Right lung (tissue), 5 donors: ENCODE measurements around the gene BCKDHB. TPM values are rescaled to one million over a fixed set of nuclear protein-coding genes. Genes with fewer than 3 reads are reported as not detected.
"Not testable (repeated sequence)": the region's sequence is repeated elsewhere in the genome, so short reads cannot be mapped to it uniquely, and the experiment has no call there.

Source experiments
- DNase-seq, 2 donors: peaks; one replicate each; pipeline ENCODE4 v3.0.0-alpha.2; 2013
- polyA plus RNA-seq, 5 donors: library from polyadenylated mRNA; unstranded; fragments of 120-200 nt; gene quantifications; one replicate each; pipeline versions ENCODE4 v1.2.1 to v1.2.3, GENCODE V29; 2013; ENCODE audit warnings: inconsistent platforms in 1 of 5, low replicate concordance in 1 of 5; ENCODE audit not compliant: insufficient read length in 5 of 5, insufficient read depth in 1 of 5

The BCKDHB gene
- polyA plus RNA-seq, 5 donors, result 21.3 to 25.5 (median 22.1) TPM

DNA sequence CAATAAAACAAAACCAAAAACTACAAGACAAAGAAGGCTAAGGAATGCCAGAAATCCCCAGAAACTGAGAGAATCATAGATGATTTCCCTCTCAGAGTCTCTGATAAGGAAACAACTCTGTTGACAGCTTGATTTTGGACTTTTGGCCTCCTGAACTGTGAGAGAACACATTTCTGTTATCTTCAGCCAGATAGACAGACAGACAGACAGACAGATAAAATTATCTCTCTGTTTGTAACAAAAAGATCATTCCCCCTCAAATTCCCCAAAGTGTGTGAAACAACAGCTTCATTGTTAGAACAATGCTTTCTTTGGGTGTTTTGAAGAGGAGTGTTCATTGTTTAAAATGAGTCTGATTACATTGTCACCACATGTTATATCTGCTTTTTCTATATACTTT is 148.2 kb downstream of the BCKDHB start:
- no peak for DNase-seq

DNA sequence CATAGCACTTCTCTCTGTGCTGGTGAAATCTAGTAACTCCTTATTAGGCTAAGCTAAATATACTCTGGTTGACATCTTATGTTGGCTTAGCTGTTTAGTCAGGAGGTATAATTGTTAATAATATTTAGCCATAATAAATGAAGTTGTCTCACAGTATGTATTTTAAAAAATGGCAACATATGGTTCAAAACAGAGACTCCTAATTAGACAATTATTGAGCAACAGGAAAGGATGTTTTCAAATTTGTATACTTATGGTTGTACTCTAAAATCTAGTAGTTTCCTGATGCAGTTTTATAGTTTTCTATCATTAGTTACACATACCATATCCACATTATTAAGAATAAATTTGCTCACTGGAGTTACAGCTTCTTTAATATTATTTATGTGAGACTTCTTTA is 150.2 kb downstream of the BCKDHB start:
- peak; percentile 55 to 58 for DNase-seq

DNA sequence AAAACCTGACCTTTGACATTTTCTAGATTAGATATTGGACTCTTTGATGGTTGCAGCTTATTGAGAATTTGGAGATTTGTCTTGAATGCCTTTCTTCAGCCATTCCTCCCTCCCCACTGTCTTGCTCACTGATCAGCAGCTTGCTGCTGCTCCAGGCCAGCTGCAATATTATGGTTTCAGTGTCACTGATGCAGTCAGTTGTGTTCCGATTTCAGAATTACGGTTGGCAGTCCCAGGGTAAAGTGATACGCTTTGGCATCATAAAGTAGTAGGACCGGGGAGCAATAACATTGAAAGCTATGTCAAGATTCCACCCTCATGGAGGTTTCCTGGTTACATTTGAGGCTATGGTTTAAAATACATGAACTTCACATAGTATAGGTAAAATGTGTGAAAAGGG is 152.6 kb downstream of the BCKDHB start:
- no peak for DNase-seq

DNA sequence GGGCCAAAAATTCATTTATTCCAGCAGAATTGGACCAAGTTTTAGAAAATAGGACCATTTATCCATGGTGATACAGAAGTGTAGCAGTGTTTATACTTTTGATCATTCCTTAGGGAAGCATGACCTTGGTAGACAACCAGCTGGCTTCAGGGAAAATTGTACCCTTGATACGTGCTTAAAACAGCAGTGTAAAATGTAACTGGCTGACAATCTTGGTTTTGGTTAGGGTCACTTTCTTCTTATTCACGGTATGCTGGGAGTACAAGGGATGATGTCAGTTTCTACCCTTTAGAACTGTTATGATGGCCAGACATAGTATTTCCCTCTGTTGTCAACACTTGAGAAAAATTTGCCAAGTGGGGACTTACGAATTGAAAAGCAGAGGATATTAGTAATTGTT is 157.1 kb downstream of the BCKDHB start:
- no peak for DNase-seq

DNA sequence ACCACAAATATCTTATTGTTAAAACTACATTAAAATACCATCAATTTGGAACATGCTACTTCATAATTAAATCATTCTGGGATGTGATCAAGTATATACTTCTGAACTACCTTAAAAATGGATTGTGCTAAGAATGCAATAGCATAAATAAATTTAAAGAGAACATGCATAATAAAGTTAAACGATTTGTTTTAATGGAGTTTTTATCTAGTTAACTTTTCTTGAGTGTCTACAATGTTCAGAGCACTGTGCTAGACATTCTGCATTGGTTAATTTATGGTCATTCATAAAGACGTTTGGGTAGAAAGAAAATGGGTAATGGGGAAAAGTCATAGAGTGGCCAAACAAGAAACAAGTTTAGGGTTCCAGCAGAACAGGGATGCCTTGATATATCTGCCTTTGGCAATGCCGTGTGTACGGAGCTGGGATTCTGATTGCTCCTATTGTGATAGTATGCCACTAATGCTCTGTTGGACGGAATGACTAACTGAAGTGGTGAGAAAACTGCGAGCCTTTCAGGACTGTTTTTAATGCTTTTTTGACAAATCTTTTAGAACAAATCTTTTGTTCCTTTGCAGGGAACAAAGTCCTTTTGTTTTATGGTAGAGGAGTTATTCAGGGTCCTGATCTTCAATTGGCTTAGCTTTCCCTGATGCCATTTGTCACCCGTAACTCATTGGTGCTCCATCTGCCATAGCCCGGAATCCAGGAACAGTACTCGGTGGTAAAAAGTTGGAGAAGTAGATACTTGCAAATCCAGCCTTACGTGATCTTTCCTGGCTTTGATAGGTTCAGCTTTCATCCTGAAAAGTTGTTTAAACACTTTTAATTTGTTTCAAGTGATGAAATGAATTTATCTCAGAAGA is 162.6 kb downstream of the BCKDHB start:
- DNase-seq, result no peak

DNA sequence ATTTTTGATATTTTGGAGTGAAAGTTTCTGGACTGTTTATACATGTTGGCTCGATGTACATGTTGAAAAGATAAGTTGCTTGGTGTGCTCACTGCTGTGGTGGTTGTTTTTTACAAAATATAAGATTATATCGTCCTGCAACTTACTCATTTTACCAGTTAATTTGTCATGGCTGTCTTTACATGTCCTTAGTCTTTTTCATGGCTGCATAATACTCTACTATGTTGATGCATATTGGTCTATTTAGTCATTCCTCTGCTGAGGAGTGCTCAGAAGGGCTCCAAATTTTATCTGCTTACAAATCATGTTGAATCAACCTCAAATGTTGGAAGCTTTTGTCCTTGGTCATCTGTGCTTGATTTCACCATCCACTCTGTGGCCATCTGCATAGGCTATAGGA is 164.6 kb downstream of the BCKDHB start:
- DNase-seq, result no peak

DNA sequence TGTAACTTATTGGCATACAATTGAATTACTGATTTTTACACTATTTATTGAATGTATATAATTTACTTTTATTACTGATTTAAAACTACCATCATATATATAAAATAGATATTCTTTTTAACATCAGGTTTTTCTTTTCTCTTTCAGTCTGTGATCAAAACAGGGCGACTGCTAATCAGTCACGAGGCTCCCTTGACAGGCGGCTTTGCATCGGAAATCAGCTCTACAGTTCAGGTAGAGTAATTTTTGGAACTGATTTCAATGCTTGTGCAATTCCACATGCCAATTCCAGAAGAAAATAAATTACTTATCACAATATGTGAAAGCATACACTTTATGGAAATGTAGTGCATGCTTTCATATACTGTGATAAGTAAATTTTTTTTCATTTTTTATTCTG is 166.5 kb downstream of the BCKDHB start:
- DNase-seq, result no peak

DNA sequence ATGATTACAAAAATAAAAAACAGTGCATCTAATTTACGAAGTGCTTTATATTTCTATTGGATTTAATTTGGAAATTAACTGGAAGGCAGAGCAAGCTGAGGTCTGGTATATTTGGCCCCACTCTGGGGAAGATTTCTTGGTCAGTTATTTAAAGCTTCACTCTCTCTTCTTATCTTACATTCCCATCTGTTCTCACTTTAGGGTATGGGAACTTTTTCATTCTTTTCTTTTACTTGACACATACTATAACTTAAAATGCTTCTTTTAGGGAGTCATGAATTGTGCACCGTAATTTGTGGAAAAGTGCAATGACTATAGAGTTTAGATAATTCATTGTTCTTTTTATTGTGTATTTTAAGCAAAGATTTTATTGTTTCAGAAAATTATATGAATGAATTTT is 170.4 kb downstream of the BCKDHB start:
- no peak for DNase-seq

DNA sequence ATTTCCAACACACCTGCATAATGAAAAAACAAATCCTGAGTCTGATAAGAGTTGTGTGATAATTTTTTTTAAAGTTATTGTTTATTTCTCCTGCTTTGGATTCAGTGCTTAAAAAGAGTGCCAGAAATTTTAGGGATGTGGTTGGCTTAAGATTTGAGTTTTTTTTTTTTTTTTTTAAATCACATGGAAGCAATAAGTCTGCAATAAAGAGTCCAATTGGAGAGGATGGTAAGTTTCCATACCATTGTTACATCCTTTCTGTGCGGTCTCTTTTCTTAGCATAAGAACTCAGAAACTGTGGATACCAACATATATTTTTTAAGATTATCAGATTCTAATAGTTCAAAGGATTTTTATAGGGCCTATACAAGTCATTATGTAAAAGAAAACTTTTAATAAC is 171.0 kb downstream of the BCKDHB start:
- DNase-seq, result no peak

DNA sequence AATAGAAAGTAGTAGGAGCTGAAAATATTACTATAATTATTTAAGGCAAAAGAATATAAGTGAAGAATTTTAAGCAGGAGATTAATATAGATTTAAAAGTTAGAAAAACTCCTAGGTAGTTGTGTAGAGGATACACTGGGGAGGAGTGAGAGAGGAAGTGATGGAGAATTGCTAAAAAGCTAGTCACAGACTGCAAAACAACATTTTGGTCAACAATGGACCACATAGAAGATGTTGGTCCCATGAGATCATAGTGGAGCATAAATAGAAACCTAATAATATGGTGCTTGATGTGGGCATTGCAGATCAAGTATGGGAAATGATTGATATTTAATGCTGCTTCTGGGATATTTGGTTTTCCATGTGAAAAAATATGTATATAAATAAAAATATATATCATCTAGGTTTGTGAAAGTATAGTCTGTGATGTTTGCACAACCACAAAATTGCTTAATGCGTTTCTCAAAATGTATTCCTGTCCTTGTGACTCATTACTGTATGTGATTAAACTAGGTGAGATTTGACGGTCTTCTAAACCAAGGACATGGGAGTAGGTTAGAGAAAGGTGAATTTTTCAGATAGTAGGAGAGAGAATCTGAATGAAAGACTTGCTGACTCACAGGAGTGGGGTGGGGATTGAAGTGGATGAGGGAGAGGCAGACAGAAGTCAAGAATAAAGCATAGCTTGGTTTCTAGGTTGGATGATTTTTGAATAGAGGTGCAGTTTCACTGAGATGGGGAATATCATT is 174.0 kb downstream of the BCKDHB start:
- DNase-seq, result no peak

DNA sequence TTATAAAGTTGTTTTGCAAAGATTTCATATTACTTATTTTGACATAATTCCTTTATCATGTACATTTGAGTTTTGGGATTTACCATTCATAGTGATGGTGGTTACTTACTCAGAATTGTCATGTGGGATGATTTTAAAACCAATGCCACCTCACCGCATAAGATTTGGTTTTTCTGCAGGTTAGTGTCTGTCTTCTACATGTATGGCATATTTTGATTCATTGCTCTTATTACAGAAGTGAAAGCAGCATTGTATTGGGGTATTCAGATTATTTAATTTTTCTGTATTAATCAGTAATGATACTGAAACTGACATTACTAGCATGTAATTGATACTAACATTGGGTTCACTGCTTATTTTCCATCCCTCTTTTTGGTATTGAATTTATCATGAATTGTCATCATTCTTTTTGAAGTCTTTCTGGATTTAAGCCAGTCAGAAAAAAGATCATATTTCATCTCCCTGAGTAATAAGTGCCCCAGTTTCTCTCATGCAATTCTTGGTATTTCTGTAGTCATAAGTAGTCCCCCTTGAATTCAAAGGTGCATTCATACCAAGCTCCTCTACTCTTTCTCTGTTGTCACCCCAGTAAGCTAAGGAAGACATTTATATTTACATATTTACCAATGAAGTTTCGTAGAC is 176.6 kb downstream of the BCKDHB start:
- no peak for DNase-seq

DNA sequence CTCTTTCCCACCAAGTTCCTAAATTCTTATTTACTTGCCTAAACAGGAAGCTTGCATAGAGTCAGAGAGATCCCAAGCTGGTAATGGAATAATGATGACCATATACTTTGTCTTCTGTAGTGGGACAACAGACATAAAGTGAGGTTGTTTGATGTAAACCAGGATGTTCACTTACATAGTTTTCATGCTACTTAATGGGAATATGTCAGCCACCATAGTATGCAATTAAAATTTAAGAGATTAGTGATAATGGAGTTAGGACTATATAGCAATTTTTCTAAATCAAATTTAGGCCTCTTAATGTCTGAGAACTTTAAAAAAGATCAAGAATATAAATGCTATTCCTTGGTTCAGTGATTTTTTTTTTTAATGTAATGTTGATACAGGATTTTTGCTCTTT is 180.6 kb downstream of the BCKDHB start:
- DNase-seq, result no peak

DNA sequence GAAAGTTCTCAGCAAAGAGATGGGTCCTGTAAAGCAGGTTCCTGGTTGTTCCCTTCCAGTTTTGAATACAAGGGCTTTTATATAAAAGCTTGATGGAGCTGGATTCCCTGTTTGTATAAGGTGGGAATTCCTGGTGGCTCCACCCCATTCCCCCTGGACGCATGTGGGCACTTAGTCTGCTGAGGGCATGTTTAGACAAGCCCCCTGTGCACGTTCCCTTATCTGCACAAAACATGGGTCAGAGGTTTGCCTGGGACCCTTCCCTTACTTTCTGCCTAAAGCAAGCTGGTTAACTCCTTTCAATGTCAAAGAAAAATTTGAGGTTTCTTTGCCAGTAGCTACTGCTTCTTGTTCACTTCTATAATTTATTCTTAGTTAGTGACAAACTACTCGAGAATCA is 181.1 kb downstream of the BCKDHB start:
- no peak for DNase-seq

DNA sequence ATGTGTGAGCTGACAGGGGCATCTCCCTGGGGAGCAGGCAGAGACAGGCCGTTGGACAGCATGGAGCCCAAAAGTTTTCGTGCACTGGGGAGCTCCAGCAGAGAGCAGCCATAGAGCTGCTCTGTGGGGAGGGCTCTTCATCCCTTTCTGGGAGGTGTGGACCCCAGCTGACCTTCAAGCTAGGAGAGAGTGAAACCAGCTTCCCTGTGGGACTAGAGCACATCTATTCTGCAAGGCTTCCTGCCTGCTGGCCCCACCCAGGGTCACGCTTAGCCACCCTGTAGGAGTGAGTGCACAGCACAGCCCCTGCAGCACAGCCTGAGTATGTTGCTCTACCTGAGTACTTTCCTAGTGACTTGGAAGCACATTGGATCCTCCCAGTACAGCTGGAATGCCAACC is 183.3 kb downstream of the BCKDHB start:
- no peak for DNase-seq

DNA sequence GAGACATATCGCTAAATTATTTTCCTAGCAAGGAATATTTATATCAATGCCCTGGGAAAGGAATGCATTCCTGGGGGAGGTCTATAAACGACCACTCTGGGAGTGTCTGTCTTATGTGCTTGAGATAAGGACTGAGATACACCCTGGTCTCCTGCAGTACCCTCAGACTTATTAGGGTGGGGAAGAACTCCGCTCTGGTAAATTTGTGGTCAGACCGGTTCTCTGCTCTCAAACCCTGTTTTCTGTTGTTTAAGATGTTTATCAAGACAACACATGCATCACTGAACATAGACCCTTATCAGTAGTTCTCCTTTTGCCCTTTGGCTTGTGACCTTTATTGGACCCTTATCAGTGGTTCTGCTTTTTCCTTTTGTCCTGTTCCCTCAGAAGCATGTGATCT is 188.1 kb downstream of the BCKDHB start:
- not testable (repeated sequence) for DNase-seq

DNA sequence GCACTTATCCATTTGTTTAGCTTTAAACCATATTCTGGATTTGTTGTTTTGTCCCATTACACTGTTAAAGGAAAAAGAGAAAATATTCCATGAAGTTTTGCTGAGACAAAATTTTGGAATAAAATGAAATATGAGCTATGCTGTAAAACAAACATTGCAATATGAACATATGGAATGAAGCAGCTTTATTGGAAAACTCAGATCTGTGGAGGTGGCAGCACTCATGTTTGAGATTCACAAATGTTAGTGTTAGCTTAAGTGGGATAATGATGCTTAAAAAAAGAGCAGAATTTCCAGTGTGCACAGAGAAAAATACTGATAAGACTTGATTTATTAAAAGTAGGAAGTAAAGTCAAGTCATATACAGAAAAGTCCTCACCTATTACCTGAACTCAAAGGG is 196.2 kb downstream of the BCKDHB start:
- DNase-seq, result no peak

DNA sequence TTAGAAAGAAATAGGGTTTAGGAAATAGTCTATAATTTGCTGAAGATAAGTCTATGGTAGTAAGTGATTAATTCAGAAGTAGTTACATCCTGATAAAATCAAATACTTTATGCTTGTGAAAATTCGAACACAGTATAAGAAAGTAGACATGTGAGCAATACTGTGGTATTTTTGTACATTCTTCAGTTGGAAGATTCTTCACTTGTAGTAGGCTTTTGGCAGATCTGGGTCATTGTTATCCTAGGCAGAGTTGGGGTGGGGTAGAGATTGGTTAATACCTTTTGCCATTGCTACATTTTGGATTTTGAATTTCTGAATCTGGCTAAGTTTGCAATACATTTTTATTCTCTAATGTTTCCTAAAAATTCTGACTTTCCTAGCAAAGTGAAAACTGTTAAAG is 197.5 kb downstream of the BCKDHB start:
- no peak for DNase-seq

DNA sequence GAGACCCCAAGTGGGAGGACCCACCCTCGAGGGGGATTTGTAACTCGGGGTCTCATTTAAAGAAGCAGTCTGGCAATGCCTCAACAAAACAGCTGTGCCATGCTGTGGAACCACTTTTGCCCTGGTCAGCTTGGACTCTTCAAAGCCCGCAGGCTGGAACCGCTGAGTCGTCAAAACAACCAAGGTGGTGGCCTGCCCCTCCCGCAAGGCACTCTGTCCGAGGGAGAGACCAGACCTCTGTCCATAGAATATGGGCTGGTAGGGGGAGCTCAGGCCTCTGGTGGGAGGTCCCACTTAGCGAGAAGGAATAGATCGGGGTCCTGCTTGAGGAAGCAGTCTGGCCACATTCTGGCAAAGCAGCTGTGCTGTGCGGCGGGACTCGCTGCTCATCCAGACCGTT is 208.1 kb downstream of the BCKDHB start:
- no peak for DNase-seq

DNA sequence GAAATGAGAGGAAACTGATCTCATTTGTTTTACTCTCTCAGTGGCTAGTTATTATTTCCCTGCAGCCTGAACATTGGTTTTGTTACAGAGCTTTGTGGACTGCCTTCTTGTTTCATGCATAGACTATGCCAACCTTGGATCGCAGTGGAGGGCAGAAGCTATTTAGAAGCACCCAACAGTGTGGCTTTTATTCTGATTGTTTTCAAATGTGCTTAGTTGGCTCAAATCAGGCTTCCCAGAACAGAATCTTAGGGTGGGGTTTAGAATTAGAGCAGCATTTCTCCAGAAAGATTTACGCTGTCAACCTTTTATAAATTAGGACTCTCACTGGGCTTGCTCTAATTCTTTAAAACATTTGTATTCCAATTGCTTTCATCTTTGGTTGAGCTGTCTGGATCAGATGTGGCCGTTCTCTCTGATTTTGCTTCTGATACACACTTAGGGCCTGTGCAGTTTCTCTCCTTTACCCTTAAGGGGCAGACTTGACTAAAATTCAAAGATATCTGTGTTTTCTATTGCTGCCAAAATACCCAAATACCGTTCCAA is 210.3 kb downstream of the BCKDHB start:
- DNase-seq, result no peak

DNA sequence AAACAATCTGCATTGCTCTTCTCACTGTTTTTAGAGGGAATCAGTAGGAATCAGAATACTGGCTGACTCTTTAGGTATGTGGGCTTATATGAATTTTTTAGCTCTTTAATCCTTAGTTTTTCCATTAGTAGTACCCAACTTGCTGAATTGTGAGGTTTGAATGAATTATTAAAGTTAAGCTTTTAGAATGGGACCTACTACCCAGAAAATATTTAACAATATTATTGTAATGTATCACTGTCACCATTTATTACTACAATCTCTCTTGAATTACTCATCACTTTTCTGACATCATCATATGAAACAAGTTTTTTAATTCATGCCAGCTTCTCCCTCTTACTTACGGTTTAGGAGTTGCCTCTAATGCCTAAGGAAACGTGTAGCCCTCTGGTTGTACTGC is 212.7 kb downstream of the BCKDHB start:
- DNase-seq, result no peak

DNA sequence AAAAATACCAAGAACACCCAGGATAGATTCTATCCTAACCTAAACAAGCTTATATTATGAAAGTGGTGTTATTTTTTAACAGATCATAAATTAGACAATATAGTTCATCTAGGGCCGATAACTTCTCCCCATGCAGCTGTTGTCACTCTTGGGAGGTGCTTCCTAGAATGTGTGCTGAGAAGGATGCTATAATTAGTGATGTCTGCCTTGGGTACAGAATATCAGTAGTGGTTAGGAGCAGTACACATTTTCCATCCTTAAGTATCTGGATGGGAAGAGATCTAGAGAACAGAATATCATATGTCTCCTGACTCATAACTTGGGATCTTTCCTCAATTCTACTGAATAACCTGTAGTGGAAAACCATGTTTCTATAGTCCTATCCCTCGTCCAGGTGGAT is 214.5 kb downstream of the BCKDHB start:
- DNase-seq, result no peak

DNA sequence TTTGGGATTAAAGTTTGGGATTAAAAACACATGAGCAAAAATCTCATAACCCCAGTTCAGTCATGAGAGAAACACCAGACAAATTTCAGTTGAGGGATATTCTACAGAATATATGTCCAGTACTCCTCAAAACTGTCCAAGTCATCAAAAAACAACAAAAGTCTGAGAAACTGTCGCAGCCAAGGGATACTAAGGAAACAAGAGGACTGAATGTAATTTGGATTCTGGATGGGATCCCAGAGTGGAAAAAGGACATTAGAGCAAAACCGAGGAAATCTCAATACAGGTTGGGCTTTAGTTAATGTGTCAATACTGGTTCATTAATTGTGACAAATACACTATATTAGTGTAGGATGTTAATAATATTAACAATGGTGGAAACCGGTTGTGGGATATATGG is 219.3 kb downstream of the BCKDHB start:
- no peak for DNase-seq

DNA sequence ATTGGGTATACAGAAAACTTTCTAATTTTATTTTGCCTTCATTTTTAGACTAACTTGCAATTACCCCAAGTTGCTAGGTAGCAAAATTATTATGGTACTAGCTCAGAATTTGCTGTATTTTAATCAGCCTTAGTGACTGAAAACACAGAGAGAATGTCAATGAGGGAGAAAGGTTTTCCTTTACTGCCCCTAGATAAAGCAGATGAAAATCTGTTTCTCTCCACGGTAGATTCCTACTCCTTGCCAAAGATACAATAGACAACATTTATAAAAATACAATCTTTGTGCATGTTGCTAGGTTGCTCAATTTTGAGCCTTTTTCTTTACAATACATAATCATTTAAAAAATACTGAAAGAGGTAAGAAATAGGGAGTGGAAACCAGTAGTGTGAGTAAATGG is 222.2 kb downstream of the BCKDHB start:
- DNase-seq, result no peak
